NCI-H2081 (cell line): ENCODE measurements around the gene IMPACT.
A peak's percentile ranks its signal among the peaks of the same experiment; 100 is the strongest.

Experiments used
- DNase-seq, 2 experiments: peaks; one replicate each; lab custom pipeline; 2025; lab: John Stamatoyannopoulos, UW

Gene IMPACT

DNA sequence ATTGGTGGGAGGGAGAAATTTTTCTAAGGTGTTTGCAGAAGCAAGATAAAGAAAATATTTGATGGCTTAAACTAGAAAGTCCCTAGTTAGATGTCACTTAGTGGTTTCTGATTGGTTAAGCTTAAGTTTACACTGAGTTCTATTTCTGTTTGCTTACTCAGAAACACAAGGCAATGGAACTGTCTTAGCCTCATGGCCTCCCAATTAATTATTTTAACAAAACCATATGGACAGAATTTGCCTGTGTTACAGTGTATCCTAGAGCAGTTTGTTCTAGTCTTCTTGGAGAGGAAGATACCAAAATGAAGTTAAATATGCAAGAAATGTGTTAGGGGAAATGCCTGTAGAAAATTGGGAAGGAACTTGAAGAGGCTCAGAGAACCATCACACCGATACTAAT lies 4.6 kb upstream of the IMPACT start:
- peak in 1 of 2 experiments; percentile 30 for DNase-seq

DNA sequence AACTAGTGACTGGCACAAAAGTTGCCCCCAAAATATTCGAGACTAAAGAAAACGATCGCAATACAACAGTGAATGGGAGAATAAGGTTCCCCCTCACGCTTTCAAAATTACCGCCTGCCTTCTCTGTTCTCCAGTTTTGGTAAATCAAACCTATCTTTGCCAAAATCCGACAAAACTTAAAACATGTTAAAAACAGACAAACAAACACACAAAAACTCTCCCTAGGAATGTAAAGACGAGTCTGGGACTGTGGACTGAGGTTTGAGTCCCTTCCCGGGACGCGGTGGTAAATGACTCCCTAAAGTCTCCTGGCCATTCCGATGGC lies 435 bp upstream of the IMPACT start:
- no peak for DNase-seq

GRCh38 chr18:24427484-24427883 lies 1.0 kb downstream of the IMPACT start:
- peak in 1 of 2 experiments; percentile 43 for DNase-seq

- DNase-seq, result peak in 1 of 2 experiments; percentile 28
Measured at GRCh38 chr18:24428709-24429108, 2.2 kb downstream of the IMPACT start.

DNA sequence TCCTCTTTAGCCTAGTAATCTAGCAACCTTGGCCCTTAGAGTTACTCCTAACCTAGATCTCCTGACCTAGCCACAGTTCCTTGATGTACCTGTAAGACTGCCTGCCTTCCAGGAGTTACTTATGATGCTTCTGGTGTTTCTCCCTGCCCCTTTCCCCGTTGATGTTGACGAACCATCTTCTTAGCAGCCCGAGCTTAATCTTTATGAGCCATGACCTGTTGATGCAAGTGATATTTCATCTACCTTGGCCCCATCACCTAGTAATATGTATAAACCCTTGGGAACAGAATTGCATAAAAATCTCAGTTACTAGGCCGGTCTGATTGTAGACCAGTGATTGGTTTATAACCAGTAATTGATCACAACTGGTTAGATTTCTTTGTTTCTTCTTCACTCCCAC lies 2.7 kb downstream of the IMPACT start:
- no peak for DNase-seq

GRCh38 chr18:24432618-24433017 lies 6.1 kb downstream of the IMPACT start:
- no peak for DNase-seq

DNA sequence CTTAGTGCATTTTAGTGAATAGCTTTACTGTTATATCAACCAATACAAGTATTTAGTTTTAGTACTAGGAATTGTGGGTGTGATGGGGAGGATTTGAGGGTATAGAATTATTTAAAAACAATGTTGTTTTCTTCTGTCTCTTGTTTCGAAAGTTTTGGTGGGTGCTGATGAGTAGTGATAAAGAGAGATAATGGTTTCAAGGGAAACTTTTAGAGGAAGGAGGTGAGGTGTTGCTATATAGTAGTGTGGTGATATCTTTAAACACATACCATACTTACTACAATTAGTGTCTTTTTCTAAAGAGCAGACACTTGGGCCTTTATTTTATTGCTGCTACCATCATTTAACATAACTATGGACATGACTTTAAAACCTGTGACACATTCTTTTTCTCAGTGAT lies 10.5 kb downstream of the IMPACT start:
- no peak for DNase-seq

- DNase-seq, result no peak
Measured at GRCh38 chr18:24443870-24444269, 17.4 kb downstream of the IMPACT start.

- DNase-seq, result no peak
Measured at GRCh38 chr18:24446453-24446852, 20.0 kb downstream of the IMPACT start.

DNA sequence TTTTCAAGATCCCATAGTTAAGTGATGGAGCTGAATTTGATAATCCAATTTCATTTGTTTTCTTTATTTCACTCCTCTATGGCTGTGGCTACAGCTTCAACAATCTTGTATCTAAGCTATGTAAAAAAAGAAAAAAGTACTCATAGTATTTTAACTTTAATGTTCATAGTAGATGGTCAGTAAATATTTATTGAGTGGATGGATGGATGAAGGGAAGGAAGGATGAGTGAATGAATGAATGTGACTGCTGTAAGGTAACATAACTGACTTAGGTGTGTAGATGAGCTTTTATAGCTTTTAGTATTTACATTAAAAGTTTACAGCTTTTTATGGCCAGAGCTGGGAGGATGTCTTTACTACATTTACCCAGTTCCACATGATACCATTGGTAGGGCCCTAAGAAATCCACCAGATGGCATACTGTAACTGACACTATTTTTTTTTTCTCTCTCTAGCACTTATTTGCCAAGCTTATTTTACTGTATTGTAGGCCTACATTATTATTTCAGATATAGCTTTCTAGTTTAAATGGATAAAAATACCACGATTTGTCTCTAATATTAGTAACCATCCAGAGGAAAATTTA lies 20.6 kb downstream of the IMPACT start:
- no peak for DNase-seq

DNA sequence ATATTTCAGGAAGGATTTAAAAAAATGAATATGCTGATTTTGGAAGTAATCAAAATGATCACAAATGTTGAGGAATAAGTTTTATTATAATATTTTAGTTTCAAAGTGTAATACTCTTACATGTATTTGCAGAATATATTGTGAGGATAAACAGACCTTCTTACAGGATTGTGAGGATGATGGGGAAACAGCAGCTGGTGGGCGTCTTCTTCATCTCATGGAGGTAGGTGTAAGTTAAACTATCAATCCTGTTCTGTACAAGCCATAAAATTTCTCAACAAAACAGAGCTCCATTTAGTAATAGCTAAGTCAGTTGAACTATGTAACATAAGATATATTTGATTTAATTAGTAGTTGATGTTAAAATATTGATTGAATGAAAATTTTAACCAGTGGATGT lies 21.5 kb downstream of the IMPACT start:
- no peak for DNase-seq

- no peak for DNase-seq
Measured at GRCh38 chr18:24456549-24456948, 30.1 kb downstream of the IMPACT start.

DNA sequence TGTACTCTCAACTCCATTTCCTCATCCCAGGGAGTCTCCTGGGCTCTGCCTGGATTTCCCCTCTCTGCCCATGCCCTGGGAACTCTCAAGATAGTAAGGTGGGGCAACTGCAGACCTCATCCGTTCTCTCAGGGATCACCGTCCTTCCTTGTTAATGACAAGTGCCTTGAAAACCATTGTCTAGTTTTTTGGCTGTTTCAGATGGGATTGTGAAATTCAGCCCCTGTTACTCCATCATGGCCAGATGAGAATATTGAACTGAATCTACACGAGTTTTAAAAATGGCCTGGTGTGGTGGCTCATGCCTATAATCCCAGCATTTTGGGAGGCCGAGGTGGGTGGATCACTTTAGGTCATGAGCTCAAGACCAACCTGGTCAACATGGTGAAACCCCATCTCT lies 33.3 kb downstream of the IMPACT start:
- no peak for DNase-seq

DNA sequence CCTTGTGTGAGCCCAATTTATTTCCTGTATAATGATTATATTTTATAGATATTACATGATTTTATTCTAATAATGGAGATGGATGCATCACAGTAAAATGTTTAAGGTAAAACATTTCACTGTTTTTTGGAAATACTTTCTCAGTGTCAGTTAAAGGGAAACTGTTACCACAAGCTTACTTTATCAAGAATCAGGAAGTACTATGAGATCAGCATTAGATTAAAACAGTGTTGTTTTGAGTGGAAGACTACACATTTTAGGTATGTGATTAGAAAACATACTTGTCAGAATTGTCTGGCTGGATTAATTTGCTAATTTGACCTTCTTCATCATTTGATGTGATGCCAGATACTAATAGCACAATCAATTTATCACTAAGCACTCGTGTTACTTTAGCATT lies 33.9 kb downstream of the IMPACT start, which contains the start of gene HRH4:
Gene HRH4 (plus strand): TSS at position 250 of the 400 bp plus-strand sequence. CDS start 92 bp downstream, at position 342.
- DNase-seq, result no peak

- no peak for DNase-seq
Measured at GRCh38 chr18:24461996-24462395, 35.5 kb downstream of the IMPACT start.

DNA sequence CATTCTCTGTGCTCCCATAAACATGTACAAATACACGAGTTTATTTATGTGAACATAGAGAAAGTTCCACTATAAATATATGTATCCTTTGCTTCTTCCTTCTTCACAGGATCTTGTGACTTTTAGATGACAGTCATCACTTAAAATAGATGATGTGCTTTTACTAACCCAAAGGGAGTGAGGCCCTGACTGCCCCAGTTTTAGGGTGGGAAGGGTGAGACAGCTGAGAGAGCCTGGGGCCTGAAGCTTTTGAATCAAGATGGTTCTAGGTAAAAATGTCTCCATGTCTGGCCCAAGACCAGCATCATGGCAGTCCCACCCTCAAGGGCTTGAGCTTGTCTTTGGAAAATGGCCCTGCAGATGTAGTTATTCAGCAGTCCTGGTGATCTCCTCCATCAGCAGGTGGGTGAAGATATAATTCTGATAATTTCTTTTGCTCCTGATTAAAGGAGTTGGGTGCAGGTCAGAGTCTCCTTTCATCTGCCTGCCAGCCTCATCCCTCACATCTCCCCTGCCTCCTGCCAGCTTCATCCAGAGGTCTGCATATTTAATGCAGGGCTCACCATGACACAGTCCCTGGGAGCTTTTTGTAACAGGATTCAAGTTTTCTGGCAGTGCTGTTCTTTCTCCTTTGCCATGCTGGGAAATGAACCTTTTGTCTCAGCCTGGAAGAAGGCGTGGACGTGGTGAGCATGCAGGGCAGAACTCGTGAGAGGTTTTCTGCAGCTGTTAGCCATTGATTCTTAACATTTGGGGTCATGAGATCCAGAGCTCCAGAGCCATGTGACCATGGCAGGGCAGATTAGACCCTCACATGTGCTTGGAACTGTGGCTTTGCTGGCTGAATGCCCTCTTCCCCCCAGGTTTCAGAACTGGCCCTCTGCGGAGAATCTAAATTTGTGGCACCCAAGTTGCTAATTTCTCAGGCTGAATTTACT lies 36.6 kb downstream of the IMPACT start:
- DNase-seq, result no peak

- DNase-seq, result no peak
Measured at GRCh38 chr18:24465486-24465885, 39.0 kb downstream of the IMPACT start.

DNA sequence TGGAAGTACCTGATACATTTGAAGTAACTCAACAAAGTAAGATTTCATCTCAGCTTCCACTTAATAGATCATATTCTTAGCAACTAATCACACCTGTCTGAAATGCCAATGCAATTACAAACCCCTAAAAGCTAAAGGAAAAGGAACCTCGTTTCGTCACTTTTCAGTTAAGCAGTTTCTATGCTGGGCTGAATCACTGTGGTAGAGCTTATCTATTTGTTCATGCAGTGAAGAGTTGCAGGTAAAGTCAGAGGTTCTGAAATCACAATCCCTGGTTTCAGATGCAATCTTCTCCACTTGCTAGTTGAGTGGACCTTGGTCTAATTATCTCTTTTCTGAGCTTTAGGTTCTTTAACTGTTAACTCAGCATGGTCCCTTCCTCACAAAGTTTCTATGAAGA lies 40.3 kb downstream of the IMPACT start:
- DNase-seq, result no peak

GRCh38 chr18:24470022-24470618 lies 43.6 kb downstream of the IMPACT start:
- DNase-seq, result peak in 1 of 2 experiments; percentile 58

DNA sequence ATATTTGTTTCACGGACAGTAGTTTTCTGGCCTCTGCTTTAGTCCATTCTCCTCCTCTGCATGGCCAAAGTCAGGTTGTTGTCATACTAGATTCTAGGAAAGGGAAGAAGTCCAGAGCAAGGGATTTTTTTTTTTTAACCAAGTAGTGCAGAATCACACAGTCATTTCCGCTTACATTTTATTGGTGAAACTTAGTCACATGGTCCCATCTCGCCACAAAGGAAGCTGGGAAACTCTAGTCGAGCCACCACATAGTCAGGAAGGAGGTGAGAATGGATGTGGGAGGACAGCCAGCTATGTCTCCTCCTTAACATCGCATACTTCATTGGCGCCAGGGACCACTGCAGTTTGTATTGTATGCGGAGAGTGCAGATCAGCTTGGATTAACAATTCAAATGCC lies 44.3 kb downstream of the IMPACT start:
- no peak for DNase-seq

DNA sequence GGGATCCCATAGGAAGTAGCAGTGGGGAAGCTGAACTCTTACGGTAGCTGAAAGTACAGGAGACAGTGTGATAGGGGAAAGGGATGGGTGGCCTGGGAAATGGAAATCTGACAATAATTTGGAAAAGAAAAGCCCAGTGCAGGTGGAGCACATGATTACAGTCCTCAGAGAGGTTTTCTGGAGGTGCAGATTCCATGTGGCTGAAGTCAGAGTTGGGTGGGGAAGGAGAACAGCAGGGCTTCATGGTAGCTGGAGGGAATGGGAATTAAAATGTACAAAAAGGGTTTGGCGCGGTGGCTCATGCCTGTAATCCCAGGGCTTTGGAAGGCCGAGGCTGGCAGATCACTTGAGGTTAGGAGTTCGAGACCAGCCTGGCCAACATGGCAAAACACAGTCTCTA lies 46.1 kb downstream of the IMPACT start:
- no peak for DNase-seq

DNA sequence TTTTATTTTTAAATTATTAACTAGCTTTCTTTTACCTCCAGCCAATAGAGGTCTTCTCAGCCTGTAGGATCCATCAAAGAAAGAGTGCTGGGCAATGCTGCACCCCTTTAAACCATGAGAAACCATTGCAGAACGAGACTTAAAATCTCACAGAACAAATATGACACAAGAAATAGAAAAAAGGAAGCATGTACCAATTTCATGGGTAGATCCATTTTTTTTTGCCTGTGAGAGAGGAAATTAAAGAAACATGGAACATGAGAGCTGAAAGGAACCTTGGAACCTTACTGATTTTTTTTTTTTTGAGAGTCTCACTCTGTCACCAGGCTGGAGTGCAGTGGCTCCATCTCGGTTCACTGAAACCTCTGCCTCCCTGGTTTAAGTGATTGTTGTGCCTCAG lies 47.9 kb downstream of the IMPACT start:
- no peak for DNase-seq

DNA sequence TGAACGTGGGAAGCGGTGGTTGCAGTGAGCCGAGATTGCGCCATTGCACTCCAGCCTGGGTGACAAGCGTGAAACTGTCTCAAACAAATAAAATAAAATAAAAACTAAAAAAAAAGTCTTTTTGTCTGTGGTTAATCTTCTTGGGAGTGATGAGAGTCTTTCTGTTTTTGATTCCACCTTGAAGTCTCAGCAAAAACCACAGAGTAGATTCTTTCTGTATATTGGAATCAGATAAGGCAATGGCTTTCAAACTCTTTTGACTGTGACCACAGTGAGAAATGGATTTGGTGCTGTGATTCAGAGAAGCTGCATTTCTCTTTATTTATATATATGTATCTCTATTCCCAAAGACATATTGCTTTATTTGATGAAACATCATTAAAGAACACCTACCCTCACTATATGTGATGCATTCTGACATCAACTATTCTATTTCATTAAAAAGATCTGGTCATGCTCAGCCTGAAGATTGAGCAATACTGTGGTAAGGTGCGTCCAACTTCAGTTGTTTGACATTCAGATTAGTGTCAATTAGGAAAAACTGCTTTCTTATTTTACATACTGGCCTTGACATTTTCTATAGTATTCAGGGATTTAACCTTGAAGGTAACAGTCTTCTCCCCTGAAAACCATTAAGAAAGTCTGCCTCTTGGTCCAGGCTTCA lies 49.6 kb downstream of the IMPACT start:
- DNase-seq, result no peak
